ENCODE results near the gene SLC1A3.

Gene SLC1A3

DNA sequence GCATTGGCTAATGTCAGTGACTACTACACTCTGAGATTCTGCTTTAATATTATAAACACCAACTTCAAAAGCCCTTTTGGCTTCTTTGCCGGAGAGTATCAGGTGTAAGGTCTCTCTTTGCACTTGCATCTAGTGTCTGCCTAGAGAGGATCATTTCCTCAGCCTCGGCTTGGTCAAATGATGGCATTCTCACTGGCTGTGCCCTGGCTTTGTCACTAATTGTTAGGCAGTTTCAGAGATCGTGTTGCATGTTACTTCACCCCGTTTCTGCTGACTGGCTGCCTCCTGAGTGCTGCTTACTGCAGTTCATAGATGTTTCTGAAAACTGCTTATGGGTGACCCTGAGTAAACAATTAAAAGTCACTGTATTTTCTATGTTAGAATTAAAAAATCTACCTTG, 48.8 kb downstream of the SLC1A3 start:
- DNase-seq (ENCODE audit: low spot score), result no peak

DNA sequence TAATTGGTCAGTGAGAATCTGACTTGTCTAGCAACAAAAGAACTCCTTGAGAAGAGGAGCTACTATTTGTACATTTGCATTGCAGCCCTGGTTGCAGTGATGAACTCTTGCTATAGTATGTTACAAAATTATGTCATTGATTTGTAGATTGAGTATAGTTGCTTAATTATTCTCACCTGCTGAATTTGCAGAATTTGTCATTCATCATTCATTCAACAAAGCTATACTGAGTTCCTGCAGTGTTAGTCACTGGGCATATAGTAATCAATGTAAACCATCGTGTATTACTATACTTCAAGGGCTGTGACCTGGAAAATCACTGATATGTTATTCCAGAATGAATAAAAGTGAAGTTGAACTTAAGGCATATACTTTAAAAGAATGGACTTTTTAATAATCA, 50.1 kb downstream of the SLC1A3 start:
- DNase-seq (ENCODE audit: low spot score), result no peak

DNA sequence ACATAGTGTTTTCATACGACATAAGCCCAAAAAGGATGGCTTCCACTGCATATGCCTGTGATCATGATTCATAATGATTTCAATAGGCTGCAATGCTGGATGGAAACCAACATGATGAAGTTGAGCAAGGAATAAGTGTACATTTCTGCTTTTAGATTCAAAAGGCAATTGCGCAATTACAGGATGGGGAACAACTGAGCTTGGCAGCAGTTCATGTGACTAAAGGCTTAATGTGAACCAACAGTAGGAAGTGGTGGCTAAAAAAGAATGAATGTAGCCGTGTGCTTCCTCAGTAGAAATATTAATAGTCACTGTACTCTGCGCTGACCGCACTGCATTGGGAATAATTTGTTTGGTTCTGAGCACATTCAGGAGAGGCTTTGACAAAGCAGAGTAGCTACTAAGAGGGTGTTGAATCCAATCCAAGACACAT, 51.2 kb downstream of the SLC1A3 start:
- DNase-seq (ENCODE audit: low spot score), result no peak

DNA sequence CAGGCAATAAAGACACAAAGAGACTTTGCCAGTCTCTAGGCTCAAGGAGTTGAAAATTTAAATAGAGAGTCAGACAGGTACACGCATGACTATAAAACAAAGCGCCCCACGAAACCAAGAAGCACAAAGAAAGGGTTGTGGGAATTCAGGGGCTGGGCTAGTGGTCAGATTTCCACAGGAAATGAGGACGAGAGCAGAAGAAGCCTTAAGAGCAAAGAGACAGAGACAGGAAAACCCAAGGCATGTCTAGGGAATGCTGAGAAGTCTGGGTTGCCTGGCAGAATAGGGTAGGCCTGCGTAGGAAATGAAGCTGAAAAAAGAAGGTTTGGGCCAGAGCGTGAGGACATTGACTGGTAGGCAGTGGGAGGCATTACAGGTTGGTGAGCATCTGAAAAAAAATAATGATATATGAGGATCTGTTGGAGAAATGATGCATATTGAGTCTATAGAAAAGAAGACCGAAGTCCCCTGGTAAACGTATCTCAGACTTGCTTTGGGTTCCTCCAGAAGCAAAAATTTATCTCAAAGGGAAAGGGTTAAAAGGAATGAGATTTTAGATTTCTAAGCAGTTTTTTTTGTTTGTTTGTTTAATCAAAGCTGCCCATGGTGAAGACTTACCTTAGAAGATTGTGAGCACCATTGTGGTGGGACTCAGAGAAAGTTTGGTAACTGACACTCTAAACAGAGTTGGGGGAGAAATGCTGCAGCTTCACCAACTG, 51.8 kb downstream of the SLC1A3 start:
- DNase-seq (ENCODE audit: low spot score), result no peak

DNA sequence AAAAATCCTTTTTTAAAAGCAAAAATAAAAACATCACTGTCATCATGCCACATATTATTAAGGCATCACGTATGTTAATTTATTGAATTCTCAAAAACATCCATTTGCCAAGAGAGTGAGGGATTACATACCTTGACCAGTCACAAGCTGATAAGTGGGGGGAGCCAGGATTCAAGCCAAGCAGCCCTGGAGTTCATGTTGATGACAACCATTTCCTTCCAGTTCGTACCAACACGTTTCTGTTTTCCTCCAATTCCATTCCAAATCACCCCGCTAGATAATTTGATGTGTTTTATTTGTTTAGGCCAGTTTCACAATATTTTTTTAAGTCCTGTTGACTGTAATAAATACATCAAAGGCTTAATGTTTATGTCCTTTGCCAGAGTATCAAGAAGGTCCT, 53.0 kb downstream of the SLC1A3 start:
- DNase-seq (ENCODE audit: low spot score), result no peak

DNA sequence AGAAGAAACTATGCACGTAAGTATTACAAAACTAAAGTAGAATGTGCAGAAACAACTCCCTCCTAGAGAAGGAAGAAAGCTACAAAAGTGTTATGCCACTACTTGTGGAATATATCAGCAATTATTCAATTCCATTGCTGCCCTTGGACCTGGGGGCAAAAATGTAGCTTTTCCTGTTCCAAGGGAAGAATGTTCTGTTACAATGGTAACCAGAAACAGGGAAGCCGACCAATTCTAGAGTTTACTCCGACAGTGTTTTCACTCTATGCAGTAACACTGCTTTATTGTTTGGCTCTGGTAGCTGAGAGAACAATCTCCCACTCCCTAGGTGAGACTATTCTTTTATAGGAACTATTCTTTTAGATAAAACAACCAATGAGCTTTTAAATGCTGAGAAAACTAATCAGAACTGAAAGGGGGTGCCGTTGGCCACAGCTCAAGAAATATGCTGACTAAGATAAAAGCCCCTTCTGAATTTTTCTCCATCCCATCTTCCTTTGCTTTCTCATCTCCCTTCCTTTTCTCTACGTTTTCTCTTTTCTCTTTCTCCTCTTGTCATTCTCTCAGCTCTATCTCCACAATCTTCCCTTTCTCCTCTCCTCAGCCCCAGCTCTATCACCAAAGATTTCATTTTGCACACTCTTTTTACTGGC, 54.1 kb downstream of the SLC1A3 start:
- no peak for DNase-seq (ENCODE audit: low spot score)

DNA sequence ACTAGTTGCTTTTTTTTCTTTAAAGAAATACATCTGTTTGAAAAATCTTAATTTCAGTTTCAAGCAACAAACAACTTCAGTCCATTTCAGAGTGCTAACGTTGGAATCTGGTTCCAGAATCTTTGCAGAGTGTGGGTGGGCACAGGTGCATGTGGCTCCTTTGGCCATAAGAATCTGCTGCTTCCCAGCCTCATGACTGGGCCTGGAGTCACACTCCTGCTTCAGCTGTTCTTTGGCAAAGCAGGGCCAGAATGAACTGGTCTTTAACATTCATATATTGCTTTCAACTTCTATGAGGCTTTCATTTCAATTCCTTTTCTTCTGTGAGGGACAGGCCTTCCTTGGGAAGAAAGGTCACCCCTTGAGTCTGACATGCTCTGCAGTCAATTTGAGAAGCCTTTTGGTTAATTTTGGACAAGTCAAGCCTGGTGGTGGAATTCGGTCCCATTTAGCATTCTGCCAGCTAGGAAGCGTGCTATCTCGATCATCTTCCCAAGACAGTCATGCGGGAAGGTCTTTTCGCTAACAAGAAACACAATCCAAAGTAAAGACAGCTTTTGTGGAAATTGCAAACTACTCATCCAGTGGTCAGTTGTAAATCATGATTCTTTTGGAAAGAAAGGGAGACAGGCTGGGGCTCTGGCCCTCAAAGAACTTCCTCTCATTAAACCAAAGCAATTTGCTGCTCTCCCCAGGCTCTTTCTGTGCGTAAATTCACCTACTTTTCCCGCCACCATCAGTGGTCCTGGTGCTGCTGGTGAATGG, 55.2 kb downstream of the SLC1A3 start:
- no peak for DNase-seq (ENCODE audit: low spot score)

DNA sequence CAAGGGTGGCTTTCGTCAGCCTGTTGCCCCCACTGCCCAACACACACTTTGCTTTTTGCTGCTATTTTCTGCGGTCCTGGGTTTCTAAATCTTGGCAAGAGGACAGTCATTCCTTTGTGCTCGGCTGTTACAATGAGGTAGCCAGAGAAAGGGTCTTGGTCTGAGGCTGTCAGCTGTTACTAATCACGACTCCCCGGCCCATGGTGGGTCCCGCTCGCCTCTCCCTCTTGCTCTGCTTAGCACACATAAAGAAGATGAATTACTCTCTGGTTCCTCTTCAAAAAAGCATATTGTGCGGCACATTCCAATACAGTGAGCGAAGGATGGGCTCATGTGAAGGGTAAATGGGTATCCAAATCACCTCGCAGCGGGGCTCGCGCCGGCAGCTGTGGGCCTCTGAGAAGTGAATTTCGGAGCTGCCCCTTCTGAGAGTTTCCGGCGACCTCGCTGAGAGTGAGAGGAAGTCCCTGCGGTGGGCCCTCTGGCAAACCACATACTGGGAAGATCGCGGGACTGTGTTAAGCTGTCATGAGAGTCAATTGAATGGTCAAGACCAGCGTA, 56.0 kb downstream of the SLC1A3 start:
- no peak for DNase-seq (ENCODE audit: low spot score)

DNA sequence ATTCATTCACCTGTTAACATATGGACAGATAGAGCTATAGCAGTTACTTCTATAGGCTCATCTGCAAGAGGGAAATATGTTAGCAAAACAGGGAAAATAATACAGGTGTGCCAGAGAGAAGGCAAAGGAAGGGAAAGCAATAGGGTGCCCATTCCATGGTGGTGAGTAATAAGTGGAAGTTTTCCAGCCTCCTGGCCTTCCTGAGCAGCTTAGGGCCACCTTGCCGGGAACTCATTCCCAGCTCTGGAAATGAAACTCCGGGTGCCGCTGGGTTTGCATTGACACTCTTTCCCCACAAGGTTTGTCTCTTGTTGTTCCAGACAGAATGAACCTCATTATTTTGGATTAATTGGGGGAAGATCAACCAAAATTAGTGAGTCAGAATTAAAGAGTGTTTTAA, 58.4 kb downstream of the SLC1A3 start:
- no peak for DNase-seq (ENCODE audit: low spot score)

DNA sequence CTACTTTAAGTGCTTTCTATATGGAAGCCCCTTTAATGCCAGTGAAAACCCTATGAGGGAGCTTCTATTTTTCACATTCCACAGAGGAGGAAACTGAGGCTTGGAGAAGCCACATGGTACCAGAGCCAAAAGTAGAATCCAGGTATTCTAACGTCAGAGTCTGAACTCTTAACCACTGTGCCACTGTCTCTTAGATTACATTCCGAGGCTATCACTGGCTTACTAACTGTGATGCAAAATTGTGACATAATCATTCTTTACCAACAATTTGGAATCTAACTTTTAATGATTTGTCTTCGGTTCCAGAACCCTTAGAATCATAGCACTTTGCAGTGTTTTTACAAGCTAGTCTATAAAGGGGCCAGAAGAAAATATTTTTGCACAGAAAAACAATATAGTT, 59.2 kb downstream of the SLC1A3 start:
- DNase-seq (ENCODE audit: low spot score), result no peak

DNA sequence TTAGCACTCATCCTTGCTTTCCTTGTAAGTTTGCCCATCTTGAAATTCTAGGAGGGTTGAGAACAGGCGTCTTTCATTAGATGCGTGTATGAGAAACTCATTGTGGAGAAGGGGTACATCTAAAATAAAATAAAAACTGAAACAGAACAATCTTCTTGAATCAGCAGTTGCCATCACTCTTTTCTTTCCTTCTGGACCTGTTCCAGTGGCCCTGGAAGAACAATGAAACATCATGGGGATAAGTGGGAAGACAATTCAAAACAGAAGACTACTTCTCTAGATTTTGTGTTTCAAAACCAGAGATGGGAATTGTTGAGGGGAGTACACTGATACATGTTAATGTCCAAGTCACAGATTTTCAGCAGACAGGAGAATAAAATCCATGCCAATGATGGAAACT, 59.9 kb downstream of the SLC1A3 start:
- DNase-seq (ENCODE audit: low spot score), result no peak

DNA sequence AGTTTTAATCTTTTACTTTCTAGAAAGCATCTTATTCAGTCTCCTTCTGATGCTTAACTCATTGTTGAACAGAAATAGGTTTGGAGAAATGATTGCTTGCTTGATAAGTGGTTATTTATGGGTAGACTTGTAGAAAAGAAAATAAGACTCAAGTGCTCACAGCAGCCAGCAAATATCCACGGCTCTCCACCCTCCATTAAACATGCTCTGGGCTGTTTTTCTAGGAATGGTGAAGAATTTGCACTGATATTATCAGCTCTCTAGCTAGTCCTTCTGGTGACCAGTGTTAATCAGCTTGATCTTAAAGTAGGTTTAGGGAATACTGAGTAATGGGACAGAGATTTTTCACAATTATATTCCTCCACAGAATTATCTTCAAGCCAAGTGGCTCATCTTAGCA, 60.6 kb downstream of the SLC1A3 start:
- DNase-seq (ENCODE audit: low spot score), result no peak

DNA sequence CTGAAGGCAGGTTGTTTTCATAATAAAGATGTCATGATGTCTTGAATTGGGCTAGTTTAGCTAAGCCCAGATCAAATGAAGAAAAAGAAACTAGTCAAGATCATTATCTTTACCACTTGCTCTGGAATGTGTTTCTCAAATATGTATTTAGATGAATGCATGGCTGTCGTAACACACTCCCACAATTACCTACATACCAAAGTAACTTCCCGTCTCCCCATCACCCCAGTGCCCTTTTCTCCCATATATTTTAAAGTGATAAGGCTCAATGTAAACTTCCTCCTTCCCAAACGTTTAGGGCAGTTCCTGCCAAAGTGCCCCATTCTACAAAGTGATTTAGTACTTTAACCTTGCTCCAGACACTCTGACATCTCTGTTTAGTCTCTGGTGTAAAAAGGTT, 61.4 kb downstream of the SLC1A3 start:
- DNase-seq (ENCODE audit: low spot score), result no peak

DNA sequence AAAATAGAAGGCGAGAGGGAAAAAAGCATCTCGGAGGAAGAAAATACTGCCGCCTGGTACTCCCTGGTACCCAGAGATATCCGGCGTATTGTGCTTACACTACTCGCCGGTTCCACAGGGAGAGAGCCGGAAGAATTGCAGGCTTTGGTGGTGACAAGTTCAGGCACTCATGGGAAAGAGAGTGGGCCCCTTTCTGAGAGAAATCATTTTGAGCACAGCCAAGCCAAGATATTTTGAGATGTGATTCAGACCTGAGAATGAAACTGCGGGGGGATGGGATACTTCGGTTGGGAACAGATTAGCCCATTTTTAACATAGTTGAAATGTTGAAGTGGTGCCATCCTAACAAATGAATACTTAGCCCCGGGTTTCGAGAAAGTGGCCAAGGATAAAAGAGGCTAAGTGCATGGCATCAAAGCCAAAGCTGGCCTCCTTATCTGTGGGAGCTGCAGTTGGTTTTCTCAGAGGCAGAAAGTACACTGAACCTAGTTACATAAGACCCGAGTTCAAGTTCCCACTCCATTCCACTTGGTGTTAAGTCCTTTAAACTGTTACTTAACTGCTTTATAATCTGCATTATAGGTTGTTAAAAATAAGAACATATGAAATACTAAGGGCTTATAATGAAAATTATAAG, 62.7 kb downstream of the SLC1A3 start:
- DNase-seq (ENCODE audit: low spot score), result no peak

DNA sequence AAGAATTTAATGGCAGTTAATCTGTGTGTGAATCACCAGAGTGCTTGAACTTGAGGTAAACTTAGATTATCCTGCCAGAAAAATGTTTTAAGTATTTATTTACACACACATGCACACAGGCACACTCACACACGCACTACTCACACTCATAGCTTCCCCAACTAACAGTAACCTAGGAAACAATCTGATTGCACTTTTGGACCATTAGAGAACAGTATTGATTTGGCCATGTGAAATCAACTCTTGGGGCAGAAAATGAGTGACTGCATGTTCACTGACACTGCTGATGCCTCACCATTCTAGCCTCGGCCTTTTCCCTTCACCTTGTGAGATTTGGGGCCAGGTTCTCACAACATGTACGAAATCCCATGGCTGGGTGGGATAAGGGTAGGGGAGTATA, 64.1 kb downstream of the SLC1A3 start:
- DNase-seq (ENCODE audit: low spot score), result no peak

DNA sequence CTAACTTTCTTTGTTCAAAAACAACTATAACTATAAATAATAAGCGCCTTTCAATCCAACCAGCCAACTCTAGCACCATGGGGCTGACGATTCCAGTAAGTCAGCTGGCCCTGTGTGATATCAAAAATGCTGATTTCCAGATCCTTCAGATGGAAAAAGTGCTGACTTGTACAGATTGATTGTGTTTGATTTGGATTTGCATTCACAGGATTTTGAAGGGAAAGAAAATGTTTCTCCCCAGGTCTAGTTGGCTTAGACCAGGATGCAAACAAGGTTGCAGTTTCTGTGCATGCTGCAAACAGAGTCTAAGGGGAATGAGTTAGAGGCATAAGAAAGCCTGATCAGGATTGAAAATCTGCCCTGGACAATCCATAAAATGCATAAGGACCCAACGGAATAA, 68.9 kb downstream of the SLC1A3 start:
- no peak for DNase-seq (ENCODE audit: low spot score)

DNA sequence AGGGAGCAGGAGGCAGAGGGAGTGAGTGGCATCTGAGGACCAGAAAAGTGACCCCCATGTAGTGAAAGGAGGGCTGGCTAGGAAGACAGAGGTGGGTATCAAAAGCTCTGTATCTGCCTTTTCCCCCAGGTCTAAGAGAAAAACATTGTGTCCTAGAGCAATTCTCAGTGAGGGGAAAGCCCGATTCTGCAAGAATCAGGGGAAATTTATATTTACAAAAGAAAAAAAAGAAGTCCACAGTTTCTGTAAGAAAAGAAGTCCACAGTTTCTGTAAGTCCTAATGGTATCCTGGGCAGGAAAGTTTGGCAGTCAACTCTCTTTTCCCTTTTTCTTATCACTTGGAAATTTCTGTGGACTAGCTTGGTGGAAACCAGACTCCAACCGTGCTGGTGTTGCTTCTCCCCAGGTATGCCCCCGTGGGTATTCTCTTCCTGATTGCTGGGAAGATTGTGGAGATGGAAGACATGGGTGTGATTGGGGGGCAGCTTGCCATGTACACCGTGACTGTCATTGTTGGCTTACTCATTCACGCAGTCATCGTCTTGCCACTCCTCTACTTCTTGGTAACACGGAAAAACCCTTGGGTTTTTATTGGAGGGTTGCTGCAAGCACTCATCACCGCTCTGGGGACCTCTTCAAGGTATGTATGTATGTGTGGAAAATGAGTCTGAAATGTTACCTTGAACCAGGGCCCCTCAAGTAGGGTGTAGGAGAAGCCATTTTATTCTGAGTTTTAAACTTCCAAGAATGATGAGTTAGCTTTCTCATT, 73.0 kb downstream of the SLC1A3 start:
- DNase-seq (ENCODE audit: low spot score), result no peak

DNA sequence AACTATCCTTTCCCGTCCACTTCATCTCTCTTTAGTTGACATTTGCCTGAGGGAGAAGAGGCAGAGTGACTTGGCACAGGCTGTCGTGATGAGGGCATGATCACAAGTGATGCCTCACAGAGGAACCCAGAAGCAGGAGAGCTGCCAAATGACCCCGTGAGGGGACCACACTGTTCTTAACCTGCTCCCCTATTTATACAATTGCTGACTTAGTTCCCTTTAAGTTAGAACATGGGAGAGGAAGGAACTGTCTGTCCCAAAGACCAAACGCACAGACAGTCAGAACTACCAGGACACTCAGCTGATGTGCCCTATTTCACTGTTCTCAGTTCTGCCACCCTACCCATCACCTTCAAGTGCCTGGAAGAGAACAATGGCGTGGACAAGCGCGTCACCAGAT, 73.7 kb downstream of the SLC1A3 start:
- no peak for DNase-seq (ENCODE audit: low spot score)

DNA sequence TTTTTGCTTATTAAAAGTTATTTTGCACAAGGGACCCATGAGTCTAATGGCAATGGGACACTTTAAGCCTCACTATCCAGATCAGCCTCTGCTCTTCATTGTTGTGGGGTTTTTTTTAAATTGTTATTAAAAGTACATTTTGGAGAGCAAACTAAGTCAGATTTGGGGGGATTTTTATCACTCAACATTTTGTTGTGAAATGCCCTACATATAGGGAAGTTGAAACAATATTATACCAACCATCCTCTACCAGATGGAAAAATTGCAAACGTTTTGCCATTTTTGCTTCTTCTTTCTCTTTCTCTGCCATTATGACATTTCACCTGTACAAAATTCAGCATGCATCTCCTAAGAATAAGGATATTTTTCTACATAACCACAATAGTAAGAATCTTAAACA, 75.3 kb downstream of the SLC1A3 start:
- no peak for DNase-seq (ENCODE audit: low spot score)

DNA sequence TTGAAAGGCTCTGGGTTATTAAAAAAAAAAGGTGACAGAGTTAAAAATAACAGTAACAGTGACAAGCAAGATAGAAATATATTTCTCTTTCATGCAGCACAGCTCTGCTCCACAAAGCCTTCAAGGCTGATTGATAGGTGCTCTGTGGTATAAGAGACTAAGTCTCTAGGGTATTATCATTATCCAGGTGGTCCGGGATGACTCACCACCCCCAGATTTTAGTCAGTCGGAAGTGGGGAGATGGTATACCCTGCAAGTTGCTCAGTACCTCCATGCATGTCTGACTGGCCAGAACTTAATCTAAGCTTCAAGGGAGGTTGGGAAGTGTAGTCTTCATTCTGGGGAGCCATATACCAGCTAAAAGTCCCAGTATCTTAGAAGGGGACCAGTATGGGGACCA, 76.1 kb downstream of the SLC1A3 start:
- no peak for DNase-seq (ENCODE audit: low spot score)

DNA sequence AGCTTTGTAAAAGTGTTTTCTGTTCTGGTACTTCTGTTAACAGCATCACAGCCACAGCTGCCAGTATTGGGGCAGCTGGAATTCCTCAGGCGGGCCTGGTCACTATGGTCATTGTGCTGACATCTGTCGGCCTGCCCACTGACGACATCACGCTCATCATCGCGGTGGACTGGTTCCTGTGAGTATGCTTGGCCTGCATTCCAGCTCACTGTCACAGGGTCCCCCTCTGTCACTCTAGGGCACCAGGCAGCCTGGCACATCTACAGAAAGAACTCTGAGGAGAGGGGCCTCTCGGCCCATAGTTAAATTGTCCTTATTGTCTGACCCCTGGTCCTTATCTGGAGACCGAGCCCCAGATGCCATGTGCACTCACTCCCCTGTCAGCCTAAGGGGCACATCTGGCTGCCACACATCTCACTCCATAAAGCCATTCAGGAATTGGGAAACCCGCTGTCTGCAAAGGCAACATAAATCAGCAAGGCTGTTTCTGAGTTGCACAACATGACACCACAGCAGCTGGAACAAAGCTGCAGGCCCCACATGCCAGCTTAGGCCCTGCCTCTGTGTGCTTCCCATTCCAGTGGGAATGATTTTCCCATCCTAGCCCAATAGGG, 77.5 kb downstream of the SLC1A3 start:
- DNase-seq (ENCODE audit: low spot score), result no peak

Measured in germinal center (tissue), 1 donor.